AG04449 (cell line): ENCODE measurements around the gene RAD52.
A peak's percentile ranks its signal among the peaks of the same experiment; 100 is the strongest.

Experiments used
- CTCF ChIA-PET: fragments of 350-600 bp; formaldehyde crosslinking; extraction: SDS; loops from one replicate; lab custom pipeline; 2021; ENCODE audit warnings: antibody characterized with exemption; lab: Yijun Ruan, JAX
- POLR2A ChIA-PET: fragments of 400-600, 350-600 bp; formaldehyde crosslinking; extraction: SDS; loops from one replicate; lab custom pipeline; 2020; ENCODE audit warnings: antibody characterized with exemption, inconsistent platforms; lab: Yijun Ruan, JAX
- DNase-seq: peaks from one replicate; pipeline ENCODE4 v3.0.0-alpha.2; 2010; ENCODE audit warnings: low read depth, low spot score
- H3K4me3 ChIP-seq: 2 replicates; pipeline ENCODE4 v1.5.1; 2011; ENCODE audit warnings: low read depth, mild to moderate bottlenecking, control low read depth, low read length
- TF ChIP-seq, protein P1 (sequence below): IDR thresholded peaks from one replicate; pipeline ENCODE4 v1.5.1; 2011; ENCODE audit warnings: mild to moderate bottlenecking, moderate library complexity, low read length, control low read depth, inconsistent platforms; ENCODE audit not compliant: insufficient read depth; ENCODE audit errors: missing control alignments

RAD52 gene

DNA sequence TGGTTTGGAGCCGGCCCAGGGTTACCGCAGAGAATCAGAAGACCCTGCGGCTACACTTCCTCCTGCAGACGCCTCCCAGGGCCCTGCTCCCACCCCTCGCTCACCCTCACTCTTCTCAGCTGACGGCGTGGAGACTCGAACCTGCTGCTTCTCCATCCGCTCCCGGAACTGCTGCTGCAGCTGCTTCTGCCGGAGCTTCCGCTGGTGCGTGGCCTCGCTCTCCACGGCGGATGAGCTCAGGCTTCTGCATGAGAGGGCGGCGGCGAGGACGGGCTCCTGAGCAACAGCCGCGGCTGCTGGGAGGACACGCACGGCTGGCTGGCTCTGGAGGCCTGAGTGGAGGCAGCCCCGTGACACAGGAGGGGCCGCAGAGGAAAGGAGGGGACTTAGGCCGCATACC, 33.3 kb downstream of the RAD52 start:
- H3K4me3 ChIP-seq: no peak overlapping the region
- ChIA-PET CTCF (no interaction called here), POLR2A (no interaction called here)
- DNase-seq: no peak
- TF ChIP-seq, protein P1, sequence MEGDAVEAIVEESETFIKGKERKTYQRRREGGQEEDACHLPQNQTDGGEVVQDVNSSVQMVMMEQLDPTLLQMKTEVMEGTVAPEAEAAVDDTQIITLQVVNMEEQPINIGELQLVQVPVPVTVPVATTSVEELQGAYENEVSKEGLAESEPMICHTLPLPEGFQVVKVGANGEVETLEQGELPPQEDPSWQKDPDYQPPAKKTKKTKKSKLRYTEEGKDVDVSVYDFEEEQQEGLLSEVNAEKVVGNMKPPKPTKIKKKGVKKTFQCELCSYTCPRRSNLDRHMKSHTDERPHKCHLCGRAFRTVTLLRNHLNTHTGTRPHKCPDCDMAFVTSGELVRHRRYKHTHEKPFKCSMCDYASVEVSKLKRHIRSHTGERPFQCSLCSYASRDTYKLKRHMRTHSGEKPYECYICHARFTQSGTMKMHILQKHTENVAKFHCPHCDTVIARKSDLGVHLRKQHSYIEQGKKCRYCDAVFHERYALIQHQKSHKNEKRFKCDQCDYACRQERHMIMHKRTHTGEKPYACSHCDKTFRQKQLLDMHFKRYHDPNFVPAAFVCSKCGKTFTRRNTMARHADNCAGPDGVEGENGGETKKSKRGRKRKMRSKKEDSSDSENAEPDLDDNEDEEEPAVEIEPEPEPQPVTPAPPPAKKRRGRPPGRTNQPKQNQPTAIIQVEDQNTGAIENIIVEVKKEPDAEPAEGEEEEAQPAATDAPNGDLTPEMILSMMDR: no peak

DNA sequence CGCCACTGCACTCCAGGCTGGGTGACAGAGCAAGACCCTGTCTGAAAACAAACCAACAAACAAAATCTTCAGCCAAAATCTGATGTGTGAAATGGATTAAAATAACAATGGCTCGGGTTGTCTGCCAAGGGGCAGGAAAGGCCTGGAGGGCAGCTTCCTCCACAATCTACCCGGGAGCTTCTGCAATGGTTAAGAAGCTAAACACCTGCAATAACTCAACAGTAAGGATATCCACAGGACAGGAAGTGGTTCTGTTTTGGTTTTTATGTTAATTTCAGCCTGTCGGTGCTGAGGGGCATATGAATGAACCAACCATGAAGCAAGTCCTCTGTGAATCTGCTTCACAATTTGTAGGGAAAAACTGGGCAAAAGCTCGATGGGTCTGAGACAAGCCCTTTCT, 34.4 kb downstream of the RAD52 start:
- no peak for DNase-seq
- ChIA-PET POLR2A (no interaction called here), CTCF (interaction anchor here (0.5 to 1.4 kb wide), 3 partner anchors 24 to 599 kb away, joined by 3 to 6 read pairs (median 3); no protein-coding TSS in a partner anchor)
- no peak overlapping the region for H3K4me3 ChIP-seq
- TF ChIP-seq, protein P1: no peak

DNA sequence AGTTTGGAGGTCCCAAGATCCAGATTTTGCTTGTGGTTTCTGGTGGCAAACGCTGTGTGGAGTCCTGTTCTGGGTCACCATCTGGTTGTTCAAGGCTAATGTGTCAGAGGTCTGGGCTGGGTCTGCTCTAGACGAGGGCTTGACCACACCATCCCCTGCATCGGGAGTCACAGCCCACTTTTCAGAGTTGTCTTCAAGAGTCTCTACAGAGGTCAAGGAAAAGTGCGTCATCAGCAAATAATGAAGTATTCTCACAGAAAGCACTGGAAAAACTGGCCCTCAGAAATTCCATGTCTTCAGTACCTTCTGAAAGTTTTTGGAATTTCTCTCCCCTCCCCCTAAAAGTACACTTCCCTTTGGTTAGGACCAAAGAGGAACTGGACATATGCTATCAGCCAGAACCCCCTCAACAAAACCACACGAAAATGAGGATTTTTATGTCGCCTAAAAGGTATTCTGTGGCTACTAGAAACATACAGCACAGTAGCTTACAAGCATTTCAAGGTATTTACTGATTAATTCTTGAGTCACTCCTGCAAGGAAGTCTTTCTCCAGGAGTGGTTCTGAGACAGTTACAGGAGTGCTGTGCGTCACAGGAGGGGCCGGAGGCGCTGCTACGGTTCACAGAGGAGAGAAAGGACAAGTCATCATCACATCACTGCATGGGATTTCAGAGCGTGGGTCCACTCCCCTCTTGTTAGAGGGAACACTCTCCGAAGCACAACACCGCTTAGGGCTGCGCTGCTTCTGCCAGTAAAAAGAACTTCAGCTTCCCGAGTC, 35.4 kb downstream of the RAD52 start:
- TF ChIP-seq, protein P1: no peak
- ChIA-PET POLR2A (no interaction called here), CTCF (interaction anchor here (0.6 to 1.4 kb wide), 4 partner anchors 13 to 179 kb away, joined by 3 to 6 read pairs (median 3); no protein-coding TSS in a partner anchor)
- DNase-seq: peak; percentile 37
- no peak overlapping the region for H3K4me3 ChIP-seq

DNA sequence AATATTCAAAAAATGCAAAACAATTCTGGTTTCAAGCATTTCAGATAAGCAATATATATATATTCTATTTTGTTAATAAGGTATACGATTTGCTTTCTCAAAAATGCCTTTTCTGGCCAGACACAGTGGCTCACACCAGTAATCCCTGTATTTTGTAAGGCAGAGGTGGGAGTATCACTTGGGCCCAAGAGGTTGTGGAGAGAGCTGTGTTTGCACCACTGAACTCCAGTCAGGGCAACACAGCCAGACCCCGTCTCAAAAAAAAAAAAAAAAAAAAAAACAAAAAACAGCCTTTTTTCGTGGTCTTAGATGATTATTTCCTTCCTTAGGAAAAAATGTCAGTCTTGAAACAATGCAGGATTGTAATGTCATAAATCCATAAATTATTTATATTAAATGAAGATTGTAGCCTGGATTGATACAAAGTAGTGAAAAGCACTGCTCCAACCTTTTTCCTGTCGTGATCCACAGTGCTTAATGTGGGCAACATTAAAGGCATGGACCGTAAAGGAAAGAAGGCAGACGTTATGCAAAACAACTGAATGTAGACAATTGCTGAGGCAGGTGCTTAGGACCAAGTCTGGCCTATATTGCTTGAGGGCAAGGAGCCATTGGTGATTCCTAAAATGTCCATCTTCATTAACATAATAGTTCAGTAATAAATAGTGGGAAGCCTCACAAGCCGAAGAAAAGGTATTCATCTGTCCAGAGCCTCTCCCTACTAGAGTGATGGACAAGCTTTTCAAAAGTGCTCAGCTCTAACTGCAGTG, 36.8 kb downstream of the RAD52 start:
- ChIA-PET POLR2A (no interaction called here), CTCF (interaction anchor here (0.8 to 0.9 kb wide), 2 partner anchors 13 to 96 kb away, joined by 3 read pairs; no protein-coding TSS in a partner anchor)
- no peak for DNase-seq
- TF ChIP-seq, protein P1: no peak
- no peak overlapping the region for H3K4me3 ChIP-seq

DNA sequence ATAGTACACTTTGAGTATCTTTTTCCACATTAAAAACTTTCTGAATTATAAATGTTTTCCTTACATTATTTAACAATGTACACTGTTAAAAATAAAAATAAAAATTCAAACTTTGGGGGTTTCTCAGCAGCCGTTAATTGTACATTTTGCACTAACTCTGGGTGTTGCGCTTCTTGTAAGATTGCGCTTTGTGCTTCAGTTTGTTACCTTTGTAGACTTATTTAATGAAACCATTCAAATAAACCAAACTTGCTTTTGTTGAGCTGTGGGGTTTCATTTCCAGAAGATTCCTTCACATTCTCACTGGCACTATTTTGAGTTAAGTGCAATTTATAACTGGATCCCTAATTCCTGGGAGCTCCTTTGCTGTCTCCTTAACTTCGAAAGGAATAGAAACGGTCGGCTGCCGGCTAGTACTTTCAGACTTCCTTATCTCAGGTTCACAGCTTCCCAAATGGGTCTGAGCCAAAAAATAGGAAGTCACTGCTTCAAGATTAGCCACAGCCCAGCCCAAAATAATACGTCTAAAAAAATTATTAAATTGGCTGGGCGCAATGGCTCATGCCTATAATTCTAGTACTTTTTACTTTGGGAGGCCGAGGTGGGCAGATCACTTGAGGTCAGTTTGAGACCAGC, 38.2 kb downstream of the RAD52 start:
- ChIA-PET POLR2A (no interaction called here), CTCF (interaction anchor here (0.8 to 2.0 kb wide), 3 partner anchors 19 to 182 kb away, joined by 3 to 4 read pairs (median 4); partner anchors contain the start of gene RAD52)
- no peak overlapping the region for H3K4me3 ChIP-seq
- TF ChIP-seq, protein P1: no peak
- DNase-seq: no peak

DNA sequence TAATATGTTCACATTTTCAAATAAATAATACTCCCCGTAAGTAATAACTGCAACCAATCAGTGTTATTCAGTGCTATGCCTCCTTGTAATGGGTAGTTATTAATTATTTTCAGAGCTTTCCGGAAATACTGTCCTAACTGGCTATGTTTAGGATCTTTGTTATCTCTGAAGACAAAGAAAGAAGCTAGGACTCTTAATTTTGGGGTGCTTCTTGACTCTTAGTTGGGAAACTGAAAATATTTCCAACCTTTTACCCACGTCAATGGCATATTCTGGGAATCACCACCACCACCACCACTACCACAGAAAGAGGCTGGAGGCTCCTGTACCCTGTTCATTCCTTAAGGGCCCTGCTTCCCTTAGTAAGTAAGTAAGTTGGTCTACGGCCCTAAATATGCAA, 39.1 kb downstream of the RAD52 start:
- TF ChIP-seq, protein P1: no peak
- ChIA-PET POLR2A (no interaction called here), CTCF (interaction anchor here (2.0 kb wide), 1 partner anchor 183 kb away, joined by 4 read pairs; no protein-coding TSS in a partner anchor)
- no peak for DNase-seq
- no peak overlapping the region for H3K4me3 ChIP-seq
